Colonic mucosa (tissue), 4 donors: Measurements from ENCODE around the gene PEX3. TPM values are rescaled to one million over a fixed set of nuclear protein-coding genes. Genes with fewer than 3 reads are reported as not detected.

Experiments
- DNase-seq: peaks from one replicate; pipeline ENCODE4 v3.0.0-alpha.2; 2020
- H3K27ac ChIP-seq: fragments of 200-600 bp; one replicate; pipeline ENCODE4 v1.8.0; 2021
- H3K27me3 ChIP-seq: fragments of 200-600 bp; one replicate; pipeline ENCODE4 v1.8.0; 2021
- H3K36me3 ChIP-seq: fragments of 200-600 bp; one replicate; pipeline ENCODE4 v1.8.0; 2021
- H3K4me1 ChIP-seq: fragments of 200-600 bp; one replicate; pipeline ENCODE4 v1.8.0; 2021; ENCODE audit warnings: mild to moderate bottlenecking
- H3K4me3 ChIP-seq: fragments of 200-600 bp; one replicate; pipeline ENCODE4 v1.8.0; 2021
- H3K9ac ChIP-seq, 2 donors: one replicate each; pipeline ENCODE4 v1.7.0; 2013; ENCODE audit warnings: control low read depth in 2 of 2, low read depth in 2 of 2, low read length in 2 of 2
- H3K9me3 ChIP-seq: fragments of 200-600 bp; one replicate; pipeline ENCODE4 v1.8.0; 2021
- CTCF ChIP-seq: fragments of 200-600 bp; IDR thresholded peaks from one replicate; pipeline ENCODE4 v1.8.0; 2022; ENCODE audit warnings: antibody characterized with exemption, mild to moderate bottlenecking
- intact Hi-C: fragments of 100-400 bp; cut with DNase I; formaldehyde crosslinking; loops from one replicate; pipeline ENCODE4 v1.14.1; 2022
- total RNA-seq, 2 donors: library from RNA; stranded (reverse); fragmentation: NEBNext Ultra II Directional in 1 of 2; extraction: Animal tissue kit (Norgen Biotek cat#: 25700) in 1 of 2; gene quantifications; one replicate each; pipeline ENCODE4 v1.2.1, GENCODE V29; 2021
- donor health status: healthy.
- donor health status: DM: no; HTN: no; CAD: no.
- donor health status: DM: no; HTN: no; CAD: no.

Gene PEX3
- total RNA-seq, 2 donors from 2014 or later = 9.1 to 11.1 TPM

GRCh38 chr6:143540192-143540591, 89.6 kb downstream of the PEX3 start:
- Histone ChIP-seq H3K36me3 (no peaks in the 10 kb centered on the region), H3K4me1 (peaks cover 3% of the 10 kb centered on the region), H3K27ac (no peak overlapping the region), H3K9ac (no peak overlapping the region), H3K4me3 (no peak overlapping the region), H3K27me3 (no peaks in the 10 kb centered on the region), H3K9me3 (no peaks in the 10 kb centered on the region)
- TF ChIP-seq CTCF = no peak
- intact Hi-C loops = no loop called here
- no peak for DNase-seq

Other genes with a start within 250 kb of the PEX3 start
- 1 to 10 TPM; 4.6 to 5.7 TPM for gene ADAT2, start 110 bp upstream of the PEX3 start, total RNA-seq
- gene FUCA2, start 60.9 kb downstream of the PEX3 start, total RNA-seq = 10 to 100 TPM; 72.2 to 93.1 TPM
- 10 to 100 TPM; 42.5 to 46.9 TPM for gene PHACTR2, start 227.2 kb downstream of the PEX3 start, total RNA-seq